DMS114 treated with DMSO at 0.1 percent for 48 hours (cell line): ENCODE results near the gene NBEAL1.
"Not testable (repeated sequence)": the region's sequence is repeated elsewhere in the genome, so short reads cannot be mapped to it uniquely, and the experiment has no call there.

Source experiments
- DNase-seq: peaks from one replicate; lab custom pipeline; 2025; ENCODE audit not compliant: unreplicated experiment; lab: John Stamatoyannopoulos, UW

NBEAL1 gene

DNA sequence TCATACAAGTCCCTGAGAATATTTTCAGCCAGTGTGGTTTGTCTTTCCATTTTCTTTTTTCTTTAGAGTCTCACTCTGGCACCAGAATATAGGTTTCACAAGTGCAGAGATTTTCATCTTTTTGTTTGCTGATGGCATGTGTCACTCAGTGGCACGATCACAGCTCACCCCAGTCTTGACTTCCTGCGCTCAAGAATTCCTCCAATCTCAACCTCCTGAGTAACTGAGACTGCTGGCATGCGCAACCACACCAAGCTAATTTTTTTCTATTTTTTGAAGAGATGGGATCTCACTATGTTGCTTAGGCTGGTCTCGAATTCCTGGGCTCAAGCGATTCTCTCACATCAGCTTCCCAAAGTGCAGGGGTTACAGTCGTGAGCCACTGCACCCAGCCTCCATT is 23.9 kb downstream of the NBEAL1 start:
- DNase-seq: no peak

DNA sequence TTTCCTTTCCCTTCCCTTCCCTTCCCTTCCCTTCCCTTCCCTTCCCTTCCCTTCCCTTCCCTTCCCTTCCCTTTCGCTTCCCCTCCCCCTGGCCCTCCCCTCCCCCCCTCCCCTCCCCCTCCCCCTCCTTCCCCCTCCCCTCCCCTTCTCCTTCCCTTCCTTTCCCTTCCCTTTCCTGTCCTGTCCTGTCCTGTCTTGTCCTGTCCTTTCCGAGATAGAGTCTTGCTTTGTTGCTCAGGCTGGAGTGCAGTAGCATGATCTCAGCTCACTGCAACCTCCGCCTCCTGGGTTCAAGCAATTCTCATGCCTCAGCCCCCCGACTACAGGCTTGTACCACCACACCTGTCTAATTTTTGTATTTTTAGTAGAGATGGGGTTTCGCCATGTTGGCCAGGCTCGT is 24.5 kb downstream of the NBEAL1 start:
- DNase-seq: not testable (repeated sequence)

- no peak for DNase-seq
Measured at GRCh38 chr2:203040966-203041521, 26.4 kb downstream of the NBEAL1 start.

DNA sequence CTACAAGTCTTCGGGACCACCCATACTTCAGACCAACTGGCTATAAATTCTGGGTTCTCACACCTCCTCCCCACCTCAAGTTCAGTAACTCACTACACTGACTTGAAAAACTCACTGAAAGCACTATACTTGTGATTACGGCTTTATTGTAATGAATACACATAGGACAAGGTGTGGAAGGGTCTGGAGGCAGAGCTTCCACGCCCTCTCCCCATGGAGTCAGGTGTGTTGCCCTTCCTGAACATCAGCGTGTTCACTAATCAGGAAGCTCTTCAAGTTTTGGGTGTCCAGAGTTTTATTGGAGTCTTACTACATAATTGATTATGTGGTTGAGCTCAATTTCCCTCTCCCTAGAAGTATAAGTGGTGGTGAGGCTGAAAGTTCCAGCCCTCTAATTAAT is 27.5 kb downstream of the NBEAL1 start:
- DNase-seq: no peak

DNA sequence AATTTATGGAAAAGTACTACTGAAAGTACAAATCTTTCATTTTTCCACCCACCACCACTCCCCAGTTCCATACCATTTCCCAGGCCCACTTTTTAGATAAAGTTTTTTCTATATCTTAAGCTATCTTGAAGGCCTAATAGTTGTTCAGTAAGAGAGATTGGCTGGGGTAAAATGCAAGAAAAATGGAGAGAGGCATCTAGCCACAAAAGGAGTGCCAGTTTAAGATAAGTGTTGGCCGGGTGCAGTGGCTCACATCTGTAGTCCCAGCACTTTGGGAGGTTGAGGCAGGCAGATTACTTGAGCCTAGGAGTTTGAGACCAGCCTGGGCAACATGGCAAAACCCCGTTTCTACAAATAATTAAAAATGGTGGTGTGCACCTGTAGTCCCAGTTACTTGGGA is 28.6 kb downstream of the NBEAL1 start:
- DNase-seq: no peak

DNA sequence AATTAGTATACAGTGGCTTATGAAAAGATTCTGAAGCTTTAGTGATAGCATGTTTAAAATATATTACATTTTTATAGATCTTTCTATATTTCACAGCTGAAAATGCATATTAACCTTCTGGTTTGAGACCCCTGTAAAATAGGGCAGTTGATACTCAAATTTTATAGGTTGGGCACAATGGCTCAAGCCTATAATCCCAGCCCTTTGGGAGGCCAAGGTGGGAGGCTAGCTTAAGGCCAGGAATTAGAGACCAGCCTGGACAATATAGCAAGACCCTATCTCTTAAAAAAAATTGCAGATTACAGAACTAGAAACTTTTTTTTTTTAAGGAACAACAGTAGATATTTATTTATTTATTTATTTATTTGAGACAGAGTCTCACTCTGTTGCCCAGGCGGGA is 31.2 kb downstream of the NBEAL1 start:
- DNase-seq: no peak

- no peak for DNase-seq
Measured at GRCh38 chr2:203052539-203052938, 37.9 kb downstream of the NBEAL1 start.

DNA sequence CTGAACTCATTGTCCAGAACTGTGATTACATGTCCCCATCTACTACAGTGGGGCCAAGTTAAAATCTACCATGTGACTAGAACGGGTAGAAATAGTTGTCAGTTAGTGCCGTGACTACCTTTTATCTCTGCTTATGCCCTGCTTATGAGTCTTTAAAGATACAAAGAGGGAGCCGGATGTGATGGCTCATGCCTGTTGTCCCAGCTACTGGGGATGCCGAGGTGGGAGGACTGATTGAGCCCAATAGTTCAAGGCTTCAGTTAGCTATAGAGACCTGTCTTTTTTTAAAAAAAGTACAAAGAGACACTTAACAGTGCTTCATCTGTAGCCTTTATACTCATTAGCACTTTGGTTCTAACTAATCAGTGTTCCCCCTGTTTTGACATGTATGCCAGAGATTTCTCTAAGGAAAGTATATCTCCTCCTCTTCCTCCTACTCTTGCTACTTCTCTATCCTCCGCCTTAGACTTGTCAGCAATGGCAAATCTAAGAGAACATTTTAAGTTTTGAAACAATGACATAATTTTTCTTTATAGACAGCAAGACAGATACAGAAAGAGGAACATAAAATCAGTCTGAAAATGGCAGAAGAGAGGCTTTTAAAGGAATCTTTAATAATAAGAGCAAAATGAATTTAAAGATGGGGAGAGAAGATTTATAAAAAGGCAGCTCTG is 45.0 kb downstream of the NBEAL1 start:
- DNase-seq: no peak

- no peak for DNase-seq
Measured at GRCh38 chr2:203061346-203061745, 46.7 kb downstream of the NBEAL1 start.

- no peak for DNase-seq
Measured at GRCh38 chr2:203062126-203062525, 47.5 kb downstream of the NBEAL1 start.

DNA sequence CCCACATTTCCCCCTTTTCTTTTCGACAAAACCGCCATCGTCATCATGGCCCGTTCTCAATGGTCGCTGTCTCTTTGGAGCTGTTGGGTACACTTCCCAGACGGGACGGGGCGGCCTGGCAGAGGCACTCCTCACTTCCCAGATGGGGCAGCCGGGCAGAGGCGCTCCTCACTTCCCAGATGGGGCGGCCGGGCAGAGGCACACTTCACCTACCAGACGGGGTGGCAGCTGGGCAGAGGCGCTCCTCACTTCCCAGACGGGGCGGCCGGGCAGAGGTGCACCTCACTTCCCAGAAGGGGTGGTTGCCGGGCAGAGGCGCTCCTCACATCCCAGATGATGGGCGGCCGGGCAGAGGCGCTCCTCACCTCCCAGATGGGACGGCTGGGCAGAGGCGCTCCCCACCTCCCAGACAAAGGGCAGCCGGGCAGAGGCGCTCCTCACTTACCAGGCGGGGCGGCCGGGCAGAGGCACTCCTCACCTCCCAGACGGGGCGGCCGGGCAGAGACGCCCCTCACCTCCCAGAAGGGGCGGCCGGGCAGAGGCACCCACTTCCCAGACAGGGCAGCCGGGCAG is 51.9 kb downstream of the NBEAL1 start:
- DNase-seq: not testable (repeated sequence)

DNA sequence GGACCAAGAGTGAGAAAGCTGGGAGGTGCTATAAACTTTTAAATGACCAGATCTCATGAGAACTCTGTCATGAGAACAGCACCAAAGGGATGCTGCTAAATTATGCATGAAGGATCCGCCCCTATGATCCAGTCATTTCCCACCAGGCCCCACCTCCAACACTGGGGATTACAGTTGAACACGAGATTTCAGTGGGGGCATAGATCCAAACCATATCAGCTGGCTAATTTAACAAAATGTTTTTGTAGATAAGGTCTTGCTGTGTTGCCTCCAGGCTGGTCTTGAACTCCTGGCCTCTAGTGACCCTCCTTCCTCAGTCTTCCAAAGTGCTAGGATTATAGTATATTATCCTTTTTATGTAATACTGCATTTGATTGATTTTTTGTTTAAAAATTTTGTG is 56.0 kb downstream of the NBEAL1 start:
- no peak for DNase-seq

DNA sequence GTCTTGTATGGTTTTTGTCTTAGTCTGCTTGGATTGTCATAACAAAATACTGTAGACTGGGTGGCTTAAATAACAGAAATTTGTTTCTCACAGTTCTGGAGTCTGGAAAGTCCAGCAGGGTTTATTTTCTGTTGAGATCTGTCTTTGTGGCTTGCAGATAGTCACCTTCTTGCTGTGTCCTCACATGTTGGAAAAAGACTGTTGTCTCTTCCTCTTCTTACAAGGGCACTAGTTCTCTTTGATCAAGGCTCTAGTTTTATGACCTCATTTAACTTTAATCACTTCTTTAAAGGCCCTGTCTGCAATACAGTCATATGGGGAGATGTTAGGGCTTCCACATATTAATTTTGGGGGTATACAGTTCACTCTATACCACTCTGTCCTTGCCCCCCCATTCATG is 56.5 kb downstream of the NBEAL1 start:
- DNase-seq: no peak

- DNase-seq: no peak
Measured at GRCh38 chr2:203072371-203072770, 57.7 kb downstream of the NBEAL1 start.

- DNase-seq: no peak
Measured at GRCh38 chr2:203077451-203077850, 62.8 kb downstream of the NBEAL1 start.

DNA sequence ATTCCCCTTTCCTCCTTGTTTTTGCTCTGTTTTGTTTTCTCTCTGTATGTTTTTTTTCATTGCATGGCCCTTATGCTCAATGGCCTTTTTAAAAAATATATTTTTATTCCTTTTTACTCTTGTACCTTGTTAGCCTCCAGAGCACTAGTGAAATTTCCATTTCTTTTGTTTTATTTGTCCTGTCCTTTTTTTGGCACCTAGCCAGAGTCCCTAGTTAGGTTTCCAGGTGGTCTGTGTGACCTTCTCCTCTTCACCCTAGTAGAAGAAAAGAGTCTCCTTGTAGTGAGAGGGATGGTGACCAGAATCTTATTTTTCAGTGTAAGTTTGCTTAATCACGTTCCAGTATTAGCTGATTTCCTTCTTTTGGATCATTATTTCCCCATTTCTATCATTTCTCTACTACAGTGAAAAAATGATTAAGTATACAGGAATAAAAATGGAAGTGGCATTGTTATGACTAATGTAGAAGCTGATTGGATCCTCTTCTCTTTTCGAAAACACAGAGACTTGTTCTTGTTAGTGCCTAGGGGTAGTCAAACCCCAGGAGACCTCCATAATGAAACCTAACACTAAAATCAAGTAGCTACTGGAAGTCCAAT is 65.9 kb downstream of the NBEAL1 start:
- DNase-seq: no peak

GRCh38 chr2:203083328-203083727 is 68.7 kb downstream of the NBEAL1 start:
- no peak for DNase-seq

- DNase-seq: not testable (repeated sequence)
Measured at GRCh38 chr2:203086381-203086780, 71.7 kb downstream of the NBEAL1 start.

- DNase-seq: not testable (repeated sequence)
Measured at GRCh38 chr2:203090721-203091120, 76.0 kb downstream of the NBEAL1 start.

GRCh38 chr2:203097735-203098134 is 83.1 kb downstream of the NBEAL1 start:
- DNase-seq: no peak

- not testable (repeated sequence) for DNase-seq
Measured at GRCh38 chr2:203102357-203102756, 87.7 kb downstream of the NBEAL1 start.

DNA sequence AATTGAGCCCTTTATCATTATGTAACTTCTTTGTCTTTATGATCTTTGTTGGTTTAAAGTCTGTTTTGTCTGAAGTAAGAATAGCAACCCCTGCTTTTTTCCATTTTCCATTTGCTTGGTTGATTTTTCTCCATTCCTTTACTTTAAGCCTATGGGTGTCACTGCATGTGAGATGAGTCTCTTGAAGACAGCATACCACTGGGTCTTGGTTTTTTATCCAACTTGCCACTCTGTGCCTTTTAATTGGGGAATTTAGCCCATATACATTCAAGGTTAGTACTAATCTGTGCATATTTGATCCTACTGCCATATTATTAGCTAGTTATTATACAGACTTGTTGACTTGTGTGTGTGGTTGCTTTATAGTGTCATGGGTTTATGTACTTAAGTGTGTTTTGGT is 89.6 kb downstream of the NBEAL1 start:
- no peak for DNase-seq
